Transverse colon (tissue), 4 donors: ENCODE measurements around the gene ZNF574.

Source experiments
- EP300 ChIP-seq: sonication (generic); formaldehyde crosslinking; IDR thresholded peaks from one replicate; pipeline ENCODE4 v1.6.1; 2017; ENCODE audit warnings: antibody characterized with exemption, low read depth
- POLR2A ChIP-seq: fragments of 450-650 bp; IDR thresholded peaks from one replicate; pipeline ENCODE4 v1.6.1; 2016; ENCODE audit warnings: antibody characterized with exemption, mild to moderate bottlenecking, moderate library complexity
- POLR2AphosphoS5 ChIP-seq, 3 donors: sonication (generic); formaldehyde crosslinking; IDR thresholded peaks; one replicate each; pipeline ENCODE4 v1.6.1; 2016; ENCODE audit warnings: antibody characterized with exemption in 3 of 3
- TF ChIP-seq, protein P1 (sequence below), 5 experiments: fragments of 200-600 bp in 3 of 5; fragments of 450-650 bp in 2 of 5; sonication (generic) in 3 of 5; IDR thresholded peaks; 1 replicate in 2 of 5; 2 replicates in 3 of 5; pipeline ENCODE4 v1.5.1; 2016 to 2017; ENCODE audit warnings: antibody characterized with exemption in 5 of 5, inconsistent platforms in 3 of 5, mild to moderate bottlenecking in 2 of 5, moderate library complexity in 1 of 5

DNA sequence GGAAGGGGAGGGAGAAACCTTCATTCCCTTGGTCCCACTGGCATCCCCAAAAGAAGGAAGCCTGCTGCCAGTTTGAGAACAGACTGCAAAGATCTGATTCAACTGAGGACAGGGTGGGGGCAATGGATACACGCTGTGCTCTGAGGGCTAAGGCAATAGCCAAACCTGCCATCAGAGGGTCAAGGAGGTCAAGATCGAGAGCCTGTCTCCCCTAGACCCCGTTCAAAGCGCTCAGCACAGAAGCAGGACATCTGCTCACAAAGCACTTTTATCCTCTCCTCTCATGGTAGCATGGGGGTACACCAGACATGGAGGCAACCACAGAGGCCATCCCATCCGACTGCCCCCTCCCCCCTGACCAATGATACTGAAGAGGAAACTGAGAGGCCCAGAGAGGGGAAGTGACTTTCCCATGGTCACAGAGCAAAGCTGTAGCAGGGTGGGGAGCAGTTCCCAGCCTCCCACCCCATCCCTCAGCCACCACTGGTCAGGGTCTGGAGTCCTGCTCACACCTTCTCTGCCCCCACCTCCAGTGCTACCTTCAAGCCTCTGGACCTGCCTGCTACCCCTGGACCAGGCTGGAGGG is 45.2 kb downstream of the ZNF574 start:
- no peak for TF ChIP-seq POLR2AphosphoS5 (IDR thresholded peaks at IDR 0.05)
- TF ChIP-seq, protein P1, sequence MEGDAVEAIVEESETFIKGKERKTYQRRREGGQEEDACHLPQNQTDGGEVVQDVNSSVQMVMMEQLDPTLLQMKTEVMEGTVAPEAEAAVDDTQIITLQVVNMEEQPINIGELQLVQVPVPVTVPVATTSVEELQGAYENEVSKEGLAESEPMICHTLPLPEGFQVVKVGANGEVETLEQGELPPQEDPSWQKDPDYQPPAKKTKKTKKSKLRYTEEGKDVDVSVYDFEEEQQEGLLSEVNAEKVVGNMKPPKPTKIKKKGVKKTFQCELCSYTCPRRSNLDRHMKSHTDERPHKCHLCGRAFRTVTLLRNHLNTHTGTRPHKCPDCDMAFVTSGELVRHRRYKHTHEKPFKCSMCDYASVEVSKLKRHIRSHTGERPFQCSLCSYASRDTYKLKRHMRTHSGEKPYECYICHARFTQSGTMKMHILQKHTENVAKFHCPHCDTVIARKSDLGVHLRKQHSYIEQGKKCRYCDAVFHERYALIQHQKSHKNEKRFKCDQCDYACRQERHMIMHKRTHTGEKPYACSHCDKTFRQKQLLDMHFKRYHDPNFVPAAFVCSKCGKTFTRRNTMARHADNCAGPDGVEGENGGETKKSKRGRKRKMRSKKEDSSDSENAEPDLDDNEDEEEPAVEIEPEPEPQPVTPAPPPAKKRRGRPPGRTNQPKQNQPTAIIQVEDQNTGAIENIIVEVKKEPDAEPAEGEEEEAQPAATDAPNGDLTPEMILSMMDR (IDR thresholded peaks at IDR 0.05) = no peak
- no peak for TF ChIP-seq POLR2A
- no peak for TF ChIP-seq EP300
